ENCODE results near the gene ATP6V1G2. TPM values are rescaled to one million over a fixed set of nuclear protein-coding genes. Genes with fewer than 3 reads are reported as not detected.

Gene ATP6V1G2
- polyA plus RNA-seq, 3 donors, result 0.41 TPM; not detected in 2

- intact Hi-C loops (cut with micrococcal nuclease), result loop anchor here in 1 of 2 donors (2.0 kb wide), 1 partner anchor 15 kb away; no protein-coding TSS in a partner anchor
- WGBS (ENCODE audit: insufficient coverage), result 10% methylated on average over 14 of the region's 21 CpGs
These were observed 35.2 kb upstream of the ATP6V1G2 start for GRCh38 chr6:31581434-31582229.

GRCh38 chr6:31580807-31581433, 34.5 kb upstream of the ATP6V1G2 start:
- intact Hi-C loops (cut with micrococcal nuclease), result loop anchor here in 1 of 2 donors (2.0 kb wide), 1 partner anchor 16 kb away; no protein-coding TSS in a partner anchor
- Mint-ChIP-seq H3K27me3 (ENCODE audit: low read depth in 3 of 3) (peaks cover 0 to 1% (median 1%) of the 10 kb centered on the region in 3 donors), H3K4me1 (peaks cover 88% of the 10 kb centered on the region), H3K27ac (peak overlapping the region; percentile 86 to 96 (median 93)), H3K4me3 (peak overlapping the region; percentile 95 to 99), H3K9me3 (peaks cover 0 to 5% (median 0%) of the 10 kb centered on the region in 7 donors), H3K36me3 (peaks cover 30 to 36% of the 10 kb centered on the region in 2 donors)
- H3K79me2 ChIP-seq (ENCODE audit: insufficient read depth, low read length), result peaks cover 67% of the 10 kb centered on the region
- H3K27ac ChIP-seq (ENCODE audit: low read depth in 1 of 2, low read length in 2 of 2), result peak overlapping the region; percentile 66 to 75
- peak overlapping the region; percentile 83 to 94 (median 84) for H3K4me3 ChIP-seq (replicated peaks in 1 of 3; ENCODE audit: low read depth in 2 of 3, low read length in 3 of 3)
- H4K20me1 ChIP-seq (ENCODE audit: insufficient read depth, low read length), result peaks cover 36% of the 10 kb centered on the region
- H3K36me3 ChIP-seq (replicated peaks in 1 of 2; ENCODE audit: control insufficient read depth in 1 of 2, insufficient read depth in 2 of 2, low read length in 2 of 2), result peaks cover 18 to 25% of the 10 kb centered on the region in 2 donors
- no peaks in the 10 kb centered on the region for H3K27me3 ChIP-seq (ENCODE audit: control insufficient read depth in 2 of 2, insufficient read depth in 2 of 2, low read length in 2 of 2)
- H3K4me1 ChIP-seq (ENCODE audit: control insufficient read depth in 1 of 2, insufficient read depth in 2 of 2, low read length in 2 of 2), result peaks cover 83 to 94% of the 10 kb centered on the region in 2 donors
- no peaks in the 10 kb centered on the region for H3K9me3 ChIP-seq (replicated peaks in 1 of 2; ENCODE audit: control insufficient read depth in 1 of 2, insufficient read depth in 1 of 2, low read length in 2 of 2)
- peak overlapping the region; percentile 88 for H2AFZ ChIP-seq (ENCODE audit: insufficient read depth, low read depth, low read length, poor library complexity, severe bottlenecking)
- peak overlapping the region; percentile 98 for H3K4me2 ChIP-seq (replicated peaks; ENCODE audit: extremely low read depth, low read length, poor library complexity, severe bottlenecking)
- DNase-seq, result peak; percentile 77 to 83 (median 79)
- WGBS (ENCODE audit: insufficient coverage), result under 1% methylated on average over 56 of the region's 62 CpGs
- H3K9ac ChIP-seq (ENCODE audit: insufficient read depth, low read length, poor library complexity, severe bottlenecking), result peak overlapping the region; percentile 71
- TF ChIP-seq, protein P1, sequence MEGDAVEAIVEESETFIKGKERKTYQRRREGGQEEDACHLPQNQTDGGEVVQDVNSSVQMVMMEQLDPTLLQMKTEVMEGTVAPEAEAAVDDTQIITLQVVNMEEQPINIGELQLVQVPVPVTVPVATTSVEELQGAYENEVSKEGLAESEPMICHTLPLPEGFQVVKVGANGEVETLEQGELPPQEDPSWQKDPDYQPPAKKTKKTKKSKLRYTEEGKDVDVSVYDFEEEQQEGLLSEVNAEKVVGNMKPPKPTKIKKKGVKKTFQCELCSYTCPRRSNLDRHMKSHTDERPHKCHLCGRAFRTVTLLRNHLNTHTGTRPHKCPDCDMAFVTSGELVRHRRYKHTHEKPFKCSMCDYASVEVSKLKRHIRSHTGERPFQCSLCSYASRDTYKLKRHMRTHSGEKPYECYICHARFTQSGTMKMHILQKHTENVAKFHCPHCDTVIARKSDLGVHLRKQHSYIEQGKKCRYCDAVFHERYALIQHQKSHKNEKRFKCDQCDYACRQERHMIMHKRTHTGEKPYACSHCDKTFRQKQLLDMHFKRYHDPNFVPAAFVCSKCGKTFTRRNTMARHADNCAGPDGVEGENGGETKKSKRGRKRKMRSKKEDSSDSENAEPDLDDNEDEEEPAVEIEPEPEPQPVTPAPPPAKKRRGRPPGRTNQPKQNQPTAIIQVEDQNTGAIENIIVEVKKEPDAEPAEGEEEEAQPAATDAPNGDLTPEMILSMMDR (IDR thresholded peaks at IDR 0.05), result peak; percentile 97

More at GRCh38 chr6:31581434-31582229, 35.2 kb upstream of the ATP6V1G2 start:
- Mint-ChIP-seq H3K27me3 (ENCODE audit: low read depth in 3 of 3) (peaks cover 0 to 1% (median 1%) of the 10 kb centered on the region in 3 donors), H3K27ac (peak overlapping the region; percentile 86 to 96 (median 92)), H3K4me3 (peak overlapping the region; percentile 95 to 99), H3K4me1 (peaks cover 87% of the 10 kb centered on the region), H3K36me3 (peaks cover 23 to 31% of the 10 kb centered on the region in 2 donors), H3K9me3 (peaks cover 0 to 5% (median 0%) of the 10 kb centered on the region in 7 donors)
- Histone ChIP-seq H3K4me1 (ENCODE audit: control insufficient read depth in 1 of 2, insufficient read depth in 2 of 2, low read length in 2 of 2) (peaks cover 82 to 94% of the 10 kb centered on the region in 2 donors), H3K27ac (ENCODE audit: low read depth in 1 of 2, low read length in 2 of 2) (peak overlapping the region; percentile 66 to 75), H3K27me3 (ENCODE audit: control insufficient read depth in 2 of 2, insufficient read depth in 2 of 2, low read length in 2 of 2) (no peaks in the 10 kb centered on the region), H3K9ac (ENCODE audit: insufficient read depth, low read length, poor library complexity, severe bottlenecking) (peak overlapping the region; percentile 71), H3K9me3 (replicated peaks in 1 of 2; ENCODE audit: control insufficient read depth in 1 of 2, insufficient read depth in 1 of 2, low read length in 2 of 2) (no peaks in the 10 kb centered on the region), H3K4me2 (replicated peaks; ENCODE audit: extremely low read depth, low read length, poor library complexity, severe bottlenecking) (peak overlapping the region; percentile 98), H2AFZ (ENCODE audit: insufficient read depth, low read depth, low read length, poor library complexity, severe bottlenecking) (peak overlapping the region; percentile 88), H3K36me3 (replicated peaks in 1 of 2; ENCODE audit: control insufficient read depth in 1 of 2, insufficient read depth in 2 of 2, low read length in 2 of 2) (peaks cover 18 to 24% of the 10 kb centered on the region in 2 donors), H4K20me1 (ENCODE audit: insufficient read depth, low read length) (peaks cover 28% of the 10 kb centered on the region), H3K4me3 (replicated peaks in 1 of 3; ENCODE audit: low read depth in 2 of 3, low read length in 3 of 3) (peak overlapping the region; percentile 83 to 94 (median 84)), H3K79me2 (ENCODE audit: insufficient read depth, low read length) (peaks cover 61% of the 10 kb centered on the region)
- TF ChIP-seq, protein P1 (IDR thresholded peaks at IDR 0.05), result no peak
- DNase-seq, result peak in 1 of 3 donors; percentile 11
